WI38 (cell line): ENCODE measurements around the gene TMCC1.

Experiments used
- H3K4me3 ChIP-seq: 2 replicates; pipeline ENCODE4 v1.5.1; 2011; ENCODE audit warnings: low read depth, mild to moderate bottlenecking, control low read depth, low read length
- CTCF ChIP-seq: IDR thresholded peaks from 2 replicates; pipeline ENCODE4 v1.5.1; 2012; ENCODE audit warnings: low read depth, mild to moderate bottlenecking, control low read depth, low read length

Gene TMCC1

GRCh38 chr3:129732200-129732876 lies 161.2 kb downstream of the TMCC1 start:
- H3K4me3 ChIP-seq = no peak overlapping the region
- no peak for TF ChIP-seq CTCF

- no peak for TF ChIP-seq CTCF
- H3K4me3 ChIP-seq = no peak overlapping the region
Observed at GRCh38 chr3:129727707-129728106, 165.8 kb downstream of the TMCC1 start.

GRCh38 chr3:129723558-129724324 lies 169.8 kb downstream of the TMCC1 start:
- TF ChIP-seq CTCF = no peak
- H3K4me3 ChIP-seq = no peak overlapping the region

GRCh38 chr3:129722527-129722926 lies 171.0 kb downstream of the TMCC1 start:
- no peak for TF ChIP-seq CTCF
- H3K4me3 ChIP-seq = no peak overlapping the region

GRCh38 chr3:129718201-129718600 lies 175.3 kb downstream of the TMCC1 start:
- H3K4me3 ChIP-seq = no peak overlapping the region
- no peak for TF ChIP-seq CTCF

GRCh38 chr3:129715854-129716253 lies 177.7 kb downstream of the TMCC1 start:
- H3K4me3 ChIP-seq = no peak overlapping the region
- no peak for TF ChIP-seq CTCF

GRCh38 chr3:129708328-129708861 lies 185.1 kb downstream of the TMCC1 start:
- TF ChIP-seq CTCF = no peak
- no peak overlapping the region for H3K4me3 ChIP-seq
